Spleen (tissue), 11 donors: Measurements from ENCODE around the gene KCNQ4. TPM values are rescaled to one million over a fixed set of nuclear protein-coding genes. Genes with fewer than 3 reads are reported as not detected.
A peak's percentile ranks its signal among the peaks of the same experiment; 100 is the strongest.

Experiments
- DNase-seq: peaks from one replicate; pipeline ENCODE4 v3.0.0-alpha.2; 2020
- H3K27ac ChIP-seq, 8 donors: fragments of 200-600 bp; sonication (generic) in 7 of 8; 1 replicate in 4 of 8; 2 replicates in 4 of 8; pipeline versions ENCODE4 v1.5.0 to v1.8.0; 2016 to 2021; ENCODE audit warnings: inconsistent platforms in 4 of 8, mild to moderate bottlenecking in 4 of 8, moderate library complexity in 1 of 8
- H3K27me3 ChIP-seq, 7 donors: fragments of 200-600 bp; sonication (generic) in 6 of 7; replicated peaks in 1 of 7; 1 replicate in 4 of 7; 2 replicates in 3 of 7; pipeline versions ENCODE4 v1.5.0 to v1.8.0; 2016 to 2021; ENCODE audit warnings: inconsistent platforms in 3 of 7, mild to moderate bottlenecking in 1 of 7
- H3K36me3 ChIP-seq, 6 donors: fragments of 200-600 bp; sonication (generic) in 5 of 6; 1 replicate in 4 of 6; 2 replicates in 2 of 6; pipeline versions ENCODE4 v1.5.0 to v1.8.0; 2016 to 2021; ENCODE audit warnings: inconsistent platforms in 2 of 6
- H3K4me1 ChIP-seq, 6 donors: fragments of 200-600 bp; sonication (generic) in 5 of 6; 1 replicate in 3 of 6; 2 replicates in 3 of 6; pipeline versions ENCODE4 v1.5.0 to v1.8.0; 2016 to 2021; ENCODE audit warnings: inconsistent platforms in 3 of 6
- H3K4me3 ChIP-seq, 8 donors: fragments of 200-600 bp; sonication (generic) in 7 of 8; 1 replicate in 4 of 8; 2 replicates in 4 of 8; pipeline versions ENCODE4 v1.5.0 to v1.8.0; 2016 to 2021; ENCODE audit warnings: inconsistent platforms in 4 of 8, mild to moderate bottlenecking in 4 of 8, moderate library complexity in 2 of 8
- H3K9me3 ChIP-seq, 8 donors: fragments of 200-600 bp; sonication (generic) in 7 of 8; 1 replicate in 4 of 8; 2 replicates in 4 of 8; pipeline versions ENCODE4 v1.5.0 to v1.8.0; 2016 to 2021; ENCODE audit warnings: inconsistent platforms in 4 of 8
- CTCF ChIP-seq, 11 experiments: fragments of 200-600 bp in 7 of 11; fragments of 450-650 bp in 4 of 11; sonication (generic) in 4 of 11; IDR thresholded peaks in 8 of 11; conservative IDR thresholded peaks in 3 of 11; 1 replicate in 7 of 11; 2 replicates in 4 of 11; pipeline versions ENCODE4 v1.4.0 to v1.8.0; 2016 to 2021; ENCODE audit warnings: antibody characterized with exemption in 11 of 11, inconsistent platforms in 4 of 11, mild to moderate bottlenecking in 1 of 11
- POLR2A ChIP-seq, 3 donors: fragments of 450-650 bp; IDR thresholded peaks; one replicate each; pipeline ENCODE4 v1.5.1; 2017; ENCODE audit warnings: antibody characterized with exemption in 3 of 3, mild to moderate bottlenecking in 1 of 3
- POLR2AphosphoS5 ChIP-seq, 3 donors: sonication (generic); formaldehyde crosslinking; IDR thresholded peaks; one replicate each; pipeline ENCODE4 v1.5.1; 2017; ENCODE audit warnings: antibody characterized with exemption in 3 of 3
- WGBS, 5 donors: extraction: QIAGEN DNeasy Blood & Tissue Kit in 3 of 5; methylation state at CpG; one replicate each; pipeline versions ENCODE4 v1.1.5 to v1.1.7; 2013 to 2018; 5-methylcytosine and 5-hydroxymethylcytosine counted together
- intact Hi-C: fragments of 100-400 bp; cut with DNase I; formaldehyde crosslinking; loops from one replicate; pipeline ENCODE4 v1.15.0; 2023; ENCODE audit warnings: low total_unique reads
- polyA plus RNA-seq, 3 donors: library from polyadenylated mRNA; stranded (reverse); fragments of 200-250 nt; gene quantifications; one replicate each; pipeline ENCODE4 v1.2.1, GENCODE V29; 2013
- total RNA-seq, 7 donors: library from RNA; depleted of rRNA in 3 of 7; stranded (reverse); fragments of >200 nt in 3 of 7; fragmentation: NEBNext Ultra II Directional in 4 of 7; extraction: Animal tissue kit (Norgen Biotek cat#: 25700) in 4 of 7; gene quantifications; one replicate each; pipeline versions ENCODE4 v1.1.0 to v1.2.1, GENCODE V29; 2016 to 2021
- donor health status: healthy with polysubstance abuse.
- donor health status: DM: no; HTN: no; CAD: no; lungs with moderate emphysema.
- donor health status: DM: no; HTN: no; CAD: no.
- donor health status: Bipolar disorder and iron deficiency.
- donor health status: healthy.
- donor health status: DM: no; HTN: no; CAD: no.
- donor health status: DM: yes; HTN: yes; CAD: no.

The KCNQ4 gene
- total and polyA plus RNA-seq, 10 donors = 0.09 to 0.54 (median 0.25) TPM

GRCh38 chr1:40849801-40850592 is 66.4 kb downstream of the KCNQ4 start:
- Histone ChIP-seq H3K9me3 (no peaks in the 10 kb centered on the region), H3K4me3 (peak overlapping the region in 1 of 8 donors; percentile 35), H3K27me3 (no peaks in the 10 kb centered on the region), H3K4me1 (peaks cover 0 to 26% (median 15%) of the 10 kb centered on the region in 6 donors), H3K27ac (peak overlapping the region in 2 of 8 donors; percentile 8 to 12), H3K36me3 (no peaks in the 10 kb centered on the region)
- WGBS, 5 donors = 6 to 12% (median 10%) methylated on average over 12 of the region's 12 CpGs
- TF ChIP-seq POLR2AphosphoS5 (IDR thresholded peaks at IDR 0.05) = no peak
- TF ChIP-seq CTCF (IDR thresholded peaks at IDR 0.05 in 8 of 11, conservative IDR thresholded peaks at IDR 0.05 in 3 of 11) = peak; percentile 90 to 98 (median 95)
- intact Hi-C loops = loop anchor here (2.0 to 5.0 kb wide), 3 partner anchors 78 to 237 kb away; no protein-coding TSS in a partner anchor
- peak; percentile 92 for DNase-seq

DNA sequence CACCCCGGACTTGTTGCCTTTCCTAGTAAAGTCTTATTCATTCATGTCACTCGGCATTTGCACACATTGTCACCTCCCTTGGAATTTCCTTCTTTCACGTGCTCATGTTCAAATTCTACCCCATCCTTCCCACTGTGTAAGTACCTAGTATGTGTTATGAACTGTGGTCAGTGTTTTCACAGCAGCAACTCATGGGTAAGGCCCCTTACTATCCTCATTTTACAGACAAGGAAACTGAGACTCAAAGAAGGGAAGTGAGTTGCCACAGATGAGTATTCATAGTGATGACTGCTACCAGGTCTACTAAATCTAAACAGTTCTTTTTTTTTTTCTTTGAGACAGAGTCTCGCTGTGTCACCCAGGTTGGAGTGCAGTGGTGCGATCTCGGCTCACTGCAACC is 68.1 kb downstream of the KCNQ4 start:
- no peak overlapping the region for H3K27ac ChIP-seq

DNA sequence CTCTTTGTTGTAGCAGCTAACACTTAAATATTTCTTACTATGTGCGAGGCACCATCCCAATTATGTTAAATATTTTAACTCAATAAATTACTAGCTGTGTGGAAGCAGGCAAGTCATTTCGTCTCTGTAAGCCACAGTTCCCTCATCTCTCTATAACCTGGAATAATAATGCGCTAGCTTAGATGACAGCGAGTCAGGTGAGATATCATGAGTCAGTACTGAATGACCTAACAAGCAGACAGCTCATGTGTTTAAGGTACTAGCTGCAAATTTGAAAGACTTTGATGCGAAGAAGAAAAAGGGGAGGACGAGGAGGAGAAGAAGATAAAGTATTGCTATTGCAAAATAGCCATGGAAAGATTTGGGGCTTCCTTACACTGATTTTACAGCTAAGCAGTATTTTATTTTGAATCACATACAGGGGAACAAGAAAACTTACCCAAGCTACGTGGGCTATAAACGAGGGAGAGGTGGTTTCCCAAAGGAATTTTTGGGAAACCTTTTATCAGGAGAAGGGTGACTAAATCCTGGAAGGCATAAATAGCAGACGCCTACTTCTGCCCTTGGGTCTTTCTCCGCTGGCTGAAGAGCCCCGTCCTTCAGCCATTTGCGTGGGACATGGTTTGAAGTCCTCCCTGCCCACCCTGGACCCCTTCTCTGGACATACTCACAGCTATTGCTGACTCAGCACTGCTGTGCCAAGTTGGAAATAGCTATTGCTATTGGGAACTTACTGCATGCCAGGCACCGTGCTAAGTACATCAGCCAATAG is 69.7 kb downstream of the KCNQ4 start:
- H3K27ac ChIP-seq = no peak overlapping the region
- TF ChIP-seq POLR2AphosphoS5 (IDR thresholded peaks at IDR 0.05) (no peak), POLR2A (IDR thresholded peaks at IDR 0.05) (no peak), CTCF (IDR thresholded peaks at IDR 0.05 in 8 of 11, conservative IDR thresholded peaks at IDR 0.05 in 3 of 11) (no peak)
- WGBS, 5 donors = 74 to 91% (median 82%) methylated on average over 13 of the region's 13 CpGs
- intact Hi-C loops = no loop called here
- peaks cover 0 to 21% (median 11%) of the 10 kb centered on the region in 6 donors for H3K4me1 ChIP-seq
- H3K27me3 ChIP-seq = no peaks in the 10 kb centered on the region
- no peaks in the 10 kb centered on the region for H3K9me3 ChIP-seq
- DNase-seq = no peak
- H3K36me3 ChIP-seq = no peaks in the 10 kb centered on the region
- no peak overlapping the region for H3K4me3 ChIP-seq

More for the DNA sequence above, 68.1 kb downstream of the KCNQ4 start:
- H3K4me1 ChIP-seq = peaks cover 0 to 21% (median 11%) of the 10 kb centered on the region in 6 donors
- TF ChIP-seq CTCF (IDR thresholded peaks at IDR 0.05 in 8 of 11, conservative IDR thresholded peaks at IDR 0.05 in 3 of 11) (no peak), POLR2A (IDR thresholded peaks at IDR 0.05) (no peak), POLR2AphosphoS5 (IDR thresholded peaks at IDR 0.05) (no peak)
- intact Hi-C loops = loop anchor here (2.0 kb wide), 1 partner anchor 239 kb away; no protein-coding TSS in a partner anchor
- H3K9me3 ChIP-seq = no peaks in the 10 kb centered on the region
- H3K27me3 ChIP-seq = no peaks in the 10 kb centered on the region
- no peak overlapping the region for H3K4me3 ChIP-seq
- DNase-seq = no peak
- no peaks in the 10 kb centered on the region for H3K36me3 ChIP-seq
- 61 to 93% (median 77%) methylated on average over 6 of the region's 6 CpGs for WGBS, 5 donors

DNA sequence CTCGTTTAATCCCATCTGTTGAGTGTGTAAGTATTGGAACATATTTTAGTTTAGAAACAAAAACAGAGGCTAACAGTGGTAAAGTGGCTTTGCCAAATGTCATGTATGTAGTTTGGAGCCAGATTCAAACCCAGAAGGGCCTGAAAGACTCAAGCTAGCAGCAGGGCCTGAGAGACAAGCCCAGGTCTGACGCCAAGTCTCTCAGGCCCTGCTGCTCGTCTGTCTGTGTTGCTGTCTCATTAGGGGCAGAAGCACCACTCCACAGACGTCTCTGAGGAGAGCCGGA is 70.2 kb downstream of the KCNQ4 start:
- Histone ChIP-seq H3K4me3 (no peak overlapping the region), H3K27me3 (no peaks in the 10 kb centered on the region), H3K4me1 (peaks cover 0 to 19% (median 11%) of the 10 kb centered on the region in 6 donors), H3K27ac (no peak overlapping the region), H3K9me3 (no peaks in the 10 kb centered on the region), H3K36me3 (no peaks in the 10 kb centered on the region)
- intact Hi-C loops = no loop called here
- TF ChIP-seq POLR2A (IDR thresholded peaks at IDR 0.05) (no peak), POLR2AphosphoS5 (IDR thresholded peaks at IDR 0.05) (no peak), CTCF (IDR thresholded peaks at IDR 0.05 in 8 of 11, conservative IDR thresholded peaks at IDR 0.05 in 3 of 11) (no peak)
- no peak for DNase-seq
- 77 to 93% (median 83%) methylated on average over 5 of the region's 5 CpGs for WGBS, 5 donors
